Brain microvascular endothelial cell (primary cell): Measurements from ENCODE around the gene USH1G.

Experiments
- DNase-seq: peaks from one replicate; pipeline ENCODE4 v3.0.0-alpha.2; 2020
- H3K27ac ChIP-seq: fragments of 250-450 bp; sonication (Bioruptor Pico); 2 replicates; pipeline ENCODE4 v1.5.1; 2020; ENCODE audit warnings: mild to moderate bottlenecking, moderate library complexity
- H3K27me3 ChIP-seq: fragments of 250-450 bp; sonication (Bioruptor Pico); replicated peaks from 2 replicates; pipeline ENCODE4 v1.5.1; 2020; ENCODE audit warnings: mild to moderate bottlenecking
- H3K36me3 ChIP-seq: fragments of 250-450 bp; sonication (Bioruptor Pico); replicated peaks from 2 replicates; pipeline ENCODE4 v1.5.1; 2020; ENCODE audit warnings: mild to moderate bottlenecking
- H3K4me3 ChIP-seq: 2 replicates; pipeline ENCODE4 v1.5.1; 2011; ENCODE audit warnings: low read depth, mild to moderate bottlenecking, control low read depth, low read length, moderate library complexity
- in situ Hi-C: cut with HindIII; loops from 2 replicates; pipeline ENCODE4 v1.10.0; 2017; ENCODE audit warnings: low sequenced_read_pairs, low pct_ligation_motif_present
- TF ChIP-seq, protein P1 (sequence below): IDR thresholded peaks from 2 replicates; pipeline ENCODE4 v1.5.1; 2011; ENCODE audit warnings: low read depth, mild to moderate bottlenecking, moderate library complexity, low read length, control low read depth, inconsistent platforms; ENCODE audit errors: missing control alignments

The USH1G gene

GRCh38 chr17:74954665-74955421 lies 31.8 kb upstream of the USH1G start:
- no peaks in the 10 kb centered on the region for H3K36me3 ChIP-seq
- peaks cover 4% of the 10 kb centered on the region for H3K27me3 ChIP-seq
- H3K27ac ChIP-seq = no peak overlapping the region
- in situ Hi-C loops = no loop called here
- H3K4me3 ChIP-seq = no peak overlapping the region
- TF ChIP-seq, protein P1, sequence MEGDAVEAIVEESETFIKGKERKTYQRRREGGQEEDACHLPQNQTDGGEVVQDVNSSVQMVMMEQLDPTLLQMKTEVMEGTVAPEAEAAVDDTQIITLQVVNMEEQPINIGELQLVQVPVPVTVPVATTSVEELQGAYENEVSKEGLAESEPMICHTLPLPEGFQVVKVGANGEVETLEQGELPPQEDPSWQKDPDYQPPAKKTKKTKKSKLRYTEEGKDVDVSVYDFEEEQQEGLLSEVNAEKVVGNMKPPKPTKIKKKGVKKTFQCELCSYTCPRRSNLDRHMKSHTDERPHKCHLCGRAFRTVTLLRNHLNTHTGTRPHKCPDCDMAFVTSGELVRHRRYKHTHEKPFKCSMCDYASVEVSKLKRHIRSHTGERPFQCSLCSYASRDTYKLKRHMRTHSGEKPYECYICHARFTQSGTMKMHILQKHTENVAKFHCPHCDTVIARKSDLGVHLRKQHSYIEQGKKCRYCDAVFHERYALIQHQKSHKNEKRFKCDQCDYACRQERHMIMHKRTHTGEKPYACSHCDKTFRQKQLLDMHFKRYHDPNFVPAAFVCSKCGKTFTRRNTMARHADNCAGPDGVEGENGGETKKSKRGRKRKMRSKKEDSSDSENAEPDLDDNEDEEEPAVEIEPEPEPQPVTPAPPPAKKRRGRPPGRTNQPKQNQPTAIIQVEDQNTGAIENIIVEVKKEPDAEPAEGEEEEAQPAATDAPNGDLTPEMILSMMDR = no peak
- DNase-seq = no peak

- Histone ChIP-seq H3K4me3 (no peak overlapping the region), H3K36me3 (no peaks in the 10 kb centered on the region), H3K27ac (no peak overlapping the region), H3K27me3 (peaks cover 4% of the 10 kb centered on the region)
- no peak for DNase-seq
- TF ChIP-seq, protein P1 = no peak
- in situ Hi-C loops = no loop called here
These were observed 31.1 kb upstream of the USH1G start for GRCh38 chr17:74954115-74954514.

DNA sequence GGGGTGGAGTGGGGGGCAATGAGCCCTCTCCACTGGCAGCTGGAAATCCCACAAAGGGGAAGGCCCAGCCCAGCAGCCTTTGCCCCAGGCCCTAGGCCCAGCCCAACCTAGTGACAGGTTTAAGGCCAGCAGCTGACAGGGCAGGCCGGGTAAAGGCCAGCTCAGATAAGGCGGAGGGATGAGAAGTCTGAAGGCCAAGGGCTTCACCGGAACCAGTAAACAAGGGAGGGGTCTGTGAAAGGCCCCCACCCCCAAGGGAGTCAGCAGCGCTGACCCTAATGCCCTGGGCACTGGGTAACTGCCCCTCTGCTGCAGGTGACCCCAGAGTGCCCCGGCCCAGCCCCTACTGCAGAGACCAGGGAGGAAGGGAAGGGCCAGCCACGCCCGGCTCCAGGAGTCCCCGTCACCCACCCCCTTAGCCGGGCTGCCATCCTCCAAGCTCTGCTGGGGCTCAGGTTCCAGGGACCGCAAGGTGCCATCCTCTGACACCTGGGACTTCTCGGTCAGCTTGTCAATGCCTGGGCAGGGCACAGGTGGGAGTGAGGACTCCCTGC lies 30.2 kb upstream of the USH1G start:
- Histone ChIP-seq H3K27me3 (peaks cover 4% of the 10 kb centered on the region), H3K27ac (no peak overlapping the region), H3K36me3 (no peaks in the 10 kb centered on the region), H3K4me3 (no peak overlapping the region)
- in situ Hi-C loops = no loop called here
- TF ChIP-seq, protein P1 = no peak
- no peak for DNase-seq

DNA sequence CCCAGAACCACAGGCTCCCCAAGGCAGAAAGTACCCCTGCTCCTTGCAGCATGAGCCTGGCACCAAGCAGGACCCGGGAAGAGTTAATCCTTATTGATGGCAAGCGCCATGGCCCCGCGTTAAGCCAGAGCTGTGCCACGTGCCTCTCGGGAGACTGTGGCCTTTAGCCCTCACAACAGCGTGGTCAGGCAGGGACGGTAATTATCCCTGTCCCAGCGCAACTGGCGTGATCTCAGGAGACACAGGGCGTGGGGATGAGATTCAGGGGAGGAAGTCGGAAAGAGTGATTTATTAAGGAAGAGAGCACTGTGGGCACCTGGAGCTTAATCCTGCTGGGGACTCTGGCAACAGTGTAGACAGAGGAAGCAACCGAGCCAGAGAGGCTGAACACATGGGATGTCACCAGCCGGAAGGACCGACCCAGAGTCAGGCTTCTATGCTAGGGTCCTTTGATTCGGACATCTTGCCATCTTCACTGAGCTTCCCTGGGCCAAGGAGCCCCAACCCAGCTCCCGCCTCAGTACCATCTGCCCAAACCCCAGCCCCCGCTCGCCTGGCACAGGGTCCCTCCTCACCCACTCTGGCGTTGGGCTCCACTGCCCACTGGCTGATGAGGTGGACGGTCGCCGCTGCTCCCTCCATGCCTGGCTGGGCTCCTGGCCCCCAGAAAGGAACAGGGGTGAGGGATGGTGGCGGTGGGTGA lies 29.5 kb upstream of the USH1G start:
- TF ChIP-seq, protein P1 = no peak
- H3K27me3 ChIP-seq = peaks cover 4% of the 10 kb centered on the region
- in situ Hi-C loops = no loop called here

DNA sequence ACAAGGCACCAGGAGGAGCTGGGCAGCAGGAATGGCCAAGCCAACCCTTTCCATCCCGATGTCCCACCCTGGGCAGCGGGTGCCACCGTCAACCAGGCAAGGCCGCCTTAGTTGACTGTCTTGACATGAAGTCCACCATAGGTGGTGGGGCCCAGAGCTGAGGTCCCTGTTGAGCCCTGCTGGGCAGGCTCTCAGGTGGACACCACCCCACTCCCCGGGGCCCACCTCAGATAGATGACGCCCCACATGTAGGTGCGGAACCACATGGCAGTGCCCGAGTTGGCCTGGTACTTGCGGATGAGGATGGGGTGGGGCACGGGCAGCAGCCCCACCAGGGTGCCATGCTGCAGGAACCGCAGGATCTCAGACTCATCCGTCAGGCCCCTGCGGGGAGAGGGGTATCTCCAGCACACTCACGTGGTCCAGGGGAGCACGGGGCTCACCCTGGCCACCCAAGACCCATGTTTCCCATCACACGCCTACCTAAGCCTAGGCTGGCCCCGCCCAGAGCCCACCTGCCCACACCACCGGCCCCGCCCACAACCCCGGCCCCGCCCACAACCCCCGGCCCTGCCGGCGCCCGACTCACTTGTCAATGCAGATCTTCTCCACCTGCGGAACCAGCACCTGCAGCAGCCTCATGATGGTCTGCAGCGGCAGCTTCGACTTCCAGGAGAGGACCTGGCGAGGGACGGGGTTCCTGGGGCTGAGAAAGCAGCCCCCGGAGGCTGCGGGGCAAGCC lies 28.8 kb upstream of the USH1G start:
- TF ChIP-seq, protein P1 = no peak
- DNase-seq = no peak
- Histone ChIP-seq H3K36me3 (no peaks in the 10 kb centered on the region), H3K27ac (no peak overlapping the region), H3K4me3 (no peak overlapping the region), H3K27me3 (peaks cover 4% of the 10 kb centered on the region)
- in situ Hi-C loops = no loop called here

More for the DNA sequence above, 29.5 kb upstream of the USH1G start:
- Histone ChIP-seq H3K36me3 (no peaks in the 10 kb centered on the region), H3K4me3 (no peak overlapping the region), H3K27ac (no peak overlapping the region)
- DNase-seq = no peak
